HG03558 (cell line): ENCODE measurements around the gene SEMA6C.
"Not testable (repeated sequence)": the region's sequence is repeated elsewhere in the genome, so short reads cannot be mapped to it uniquely, and the experiment has no call there.

Source experiments
- ATAC-seq: cut with Tn5 transposase; IDR thresholded peaks from one replicate; pipeline ENCODE4 v1.9.1; 2021; ENCODE audit warnings: moderate number of reproducible peaks; ENCODE audit not compliant: unreplicated experiment; ENCODE audit errors: extremely low read depth

The SEMA6C gene

DNA sequence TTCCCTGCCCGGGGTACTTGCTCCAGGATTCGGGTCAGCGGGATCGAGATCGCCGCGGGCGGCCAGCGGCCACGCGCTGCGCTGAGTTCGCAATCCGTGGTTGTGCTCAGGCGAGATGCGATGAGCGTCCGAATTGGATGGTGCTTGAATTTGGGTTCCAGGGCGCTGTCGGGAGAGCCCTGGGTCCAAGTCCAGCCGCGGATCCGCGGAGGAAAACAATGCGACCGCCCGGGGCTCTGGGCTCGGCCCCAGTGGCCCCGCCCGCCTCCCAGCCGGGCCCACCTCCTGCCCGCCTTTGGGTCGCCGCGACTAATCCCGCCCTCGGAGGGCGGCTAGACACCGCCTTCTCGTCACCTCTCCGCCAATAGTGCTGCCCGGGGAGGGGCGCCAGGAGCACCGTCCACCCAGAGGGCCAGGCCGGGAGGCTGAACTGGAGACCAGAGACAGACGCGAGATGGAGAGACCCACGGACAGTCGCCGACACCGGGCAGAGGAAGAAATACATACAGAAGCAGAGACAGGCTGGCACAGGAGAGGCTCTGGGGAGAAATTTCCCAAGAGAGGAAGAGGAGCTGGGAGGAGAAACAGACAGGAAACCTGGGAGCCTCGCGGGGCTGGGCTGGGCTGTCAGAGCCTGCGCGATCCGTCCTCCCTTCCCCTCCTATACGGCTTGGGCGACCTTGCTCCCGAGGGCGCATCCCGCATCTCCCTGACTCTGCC, at the start of gene SEMA6C:
Gene SEMA6C (minus strand): TSS at position 220 of the 720 bp plus-strand sequence. CDS start 4,010 bp downstream, outside the sequence.
- peak; percentile 85 for ATAC-seq

DNA sequence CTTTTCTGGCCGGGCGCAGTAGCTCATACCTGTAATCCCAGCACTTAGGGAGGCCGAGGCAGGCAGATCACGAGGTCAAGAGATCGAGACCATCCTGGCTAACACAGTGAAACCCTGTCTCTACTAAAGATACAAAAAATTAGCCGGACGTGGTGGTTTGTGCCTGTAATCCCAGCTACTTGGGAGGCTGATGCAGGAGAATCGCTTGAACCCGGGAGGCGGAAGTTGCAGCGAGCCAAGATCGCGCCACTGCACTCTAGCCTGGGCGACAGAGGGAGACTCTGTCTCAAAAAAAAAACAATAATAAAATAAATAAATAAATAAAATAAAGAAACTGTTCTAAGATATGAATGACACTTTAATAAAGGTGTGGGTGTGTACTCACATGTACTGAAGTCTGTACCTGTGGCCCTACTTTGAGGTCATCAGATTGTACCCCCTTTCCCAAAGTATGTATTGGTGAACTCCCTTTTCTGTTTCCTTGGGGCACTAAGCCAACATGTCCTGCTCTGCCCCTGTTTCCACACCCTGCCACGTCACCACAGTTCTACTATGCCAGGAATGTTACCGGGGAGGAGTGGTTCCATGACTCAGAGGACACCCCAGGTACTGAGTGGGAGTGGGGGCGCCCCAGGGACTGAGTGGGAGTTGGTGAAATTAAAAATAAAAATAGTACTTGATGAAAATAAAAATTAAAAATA, 48.6 kb upstream of the SEMA6C start:
- ATAC-seq: not testable (repeated sequence)

DNA sequence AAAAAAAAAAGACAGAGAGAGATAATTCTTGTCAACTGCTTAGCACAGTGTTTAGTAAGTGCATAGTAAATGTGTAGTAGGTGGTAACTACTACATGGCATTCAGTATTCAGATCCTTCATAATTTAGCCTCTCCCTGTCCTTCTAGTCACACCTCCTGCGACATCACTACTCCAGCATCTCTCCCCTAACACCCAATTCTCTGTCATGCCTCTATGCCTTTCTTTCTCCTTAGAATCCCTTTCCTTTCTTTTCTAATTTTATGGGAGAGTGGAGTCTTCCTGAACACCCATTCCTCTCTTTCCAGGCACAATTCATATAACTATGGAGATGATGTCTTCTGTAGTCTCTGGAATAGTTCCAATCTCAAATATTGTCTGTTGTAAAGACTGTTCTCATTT, 47.4 kb upstream of the SEMA6C start:
- ATAC-seq: no peak

GRCh38 chr1:151193304-151193703, 46.9 kb upstream of the SEMA6C start:
- ATAC-seq: no peak

DNA sequence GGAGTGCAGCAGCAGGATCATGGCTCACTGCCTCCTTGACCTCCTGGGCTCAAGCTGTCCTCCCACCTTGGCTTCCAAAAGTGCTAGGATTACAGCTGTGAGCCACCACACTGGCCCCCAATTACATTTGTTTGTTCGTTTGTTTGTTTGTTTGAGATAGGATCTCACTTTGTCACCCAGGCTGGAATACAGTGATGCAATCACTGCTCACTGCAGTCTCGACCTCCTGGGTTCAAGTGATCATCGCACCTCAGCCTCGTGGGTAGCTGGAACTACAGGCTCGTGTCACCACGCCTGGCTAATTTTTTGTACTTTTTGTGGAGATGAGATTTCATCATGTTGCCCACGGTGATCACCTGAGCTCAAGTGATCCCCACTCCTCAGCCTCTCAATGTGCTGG, 45.6 kb upstream of the SEMA6C start:
- no peak for ATAC-seq

GRCh38 chr1:151189637-151190445, 43.4 kb upstream of the SEMA6C start, which contains the start of gene VPS72:
Gene VPS72 (minus strand): TSS chr1:151190197. CDS start chr1:151190121, 76 bp downstream.
- no peak for ATAC-seq

- not testable (repeated sequence) for ATAC-seq
Measured at GRCh38 chr1:151188667-151189066, 42.2 kb upstream of the SEMA6C start.

GRCh38 chr1:151187205-151187604, 40.8 kb upstream of the SEMA6C start:
- ATAC-seq: no peak

DNA sequence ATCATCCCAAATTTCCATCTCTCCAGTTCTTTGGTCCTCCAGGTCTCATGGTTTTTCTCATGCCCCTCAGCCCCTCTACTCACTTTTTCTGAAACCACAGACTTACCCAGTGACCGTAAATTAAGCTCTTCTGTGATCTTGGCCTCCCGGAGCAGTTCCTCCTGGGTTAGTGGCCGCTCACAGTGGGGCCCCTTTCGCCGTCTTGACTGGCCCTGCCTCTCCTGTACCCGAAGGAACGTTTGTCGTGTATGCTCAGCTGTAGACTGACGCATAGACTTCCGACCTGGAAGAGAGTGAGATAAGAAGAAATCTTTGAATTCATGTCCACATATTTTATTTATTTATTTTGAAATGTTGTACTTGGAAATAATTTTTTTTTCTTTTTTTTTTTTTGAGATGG, 37.8 kb upstream of the SEMA6C start:
- no peak for ATAC-seq

DNA sequence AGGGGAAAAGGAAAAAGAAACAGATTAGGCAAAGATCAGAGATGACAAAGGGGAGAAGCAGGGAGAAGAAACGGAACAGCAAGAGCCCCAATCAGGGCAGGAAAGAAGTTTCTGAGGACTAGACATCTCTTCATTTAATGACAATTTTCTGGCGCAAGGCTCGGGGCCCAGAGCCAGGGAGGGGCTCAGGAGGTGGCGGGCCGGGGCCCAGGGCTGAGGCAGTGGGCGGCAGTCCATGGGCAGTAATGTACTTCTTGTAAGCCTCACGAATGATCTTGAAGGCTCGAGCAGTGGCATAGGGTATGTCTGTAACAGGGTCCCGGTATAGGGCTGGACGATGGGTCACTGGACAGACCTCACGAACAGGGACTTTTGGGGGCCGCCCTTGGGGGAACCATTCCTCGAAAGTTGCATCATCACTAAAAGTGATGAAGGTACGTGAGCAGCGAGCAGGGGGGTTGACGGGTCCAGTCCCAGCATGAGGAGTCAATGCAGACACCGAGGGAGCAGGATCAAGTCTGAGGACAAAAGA, 30.1 kb upstream of the SEMA6C start:
- ATAC-seq: no peak

- no peak for ATAC-seq
Measured at GRCh38 chr1:151175863-151176262, 29.4 kb upstream of the SEMA6C start, which contains the start of gene TMOD4. Gene TMOD4 (minus strand): TSS chr1:151175981. CDS start chr1:151174875, 1,106 bp downstream.

DNA sequence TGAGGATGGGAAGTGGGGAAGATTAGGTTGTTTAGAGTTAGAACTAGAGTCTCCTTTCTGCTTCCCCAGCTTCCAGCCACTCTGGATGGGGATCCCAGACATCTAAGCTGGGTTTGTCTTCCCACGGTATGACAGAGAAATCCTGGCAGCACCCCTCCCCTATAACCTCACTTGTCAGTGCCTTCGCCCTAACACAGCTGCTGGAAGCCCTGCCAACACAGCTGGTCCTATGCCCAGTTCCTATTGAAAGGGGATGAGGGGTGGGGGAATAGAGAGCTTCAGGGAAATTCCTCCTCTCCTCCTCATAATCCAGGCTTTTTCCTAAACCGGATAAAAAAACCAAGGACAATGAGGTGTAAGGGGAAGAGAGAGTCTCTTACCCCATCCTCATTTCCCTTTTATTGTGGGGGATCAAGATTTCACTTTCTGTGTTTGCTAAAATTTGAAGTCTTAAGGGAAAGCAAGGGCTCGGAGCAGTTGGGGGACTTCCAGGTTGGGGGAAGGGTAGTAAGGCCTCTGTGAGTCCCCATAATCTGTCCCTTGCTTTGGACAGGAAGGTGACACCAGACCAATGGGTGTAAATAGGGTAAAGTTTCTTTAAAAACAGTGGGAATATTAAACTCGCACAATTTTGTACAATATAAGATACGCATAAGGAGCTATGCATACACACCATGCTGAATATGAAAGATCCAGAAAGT, 28.8 kb upstream of the SEMA6C start:
- ATAC-seq: no peak

- no peak for ATAC-seq
Measured at GRCh38 chr1:151171190-151171589, 24.8 kb upstream of the SEMA6C start.

- ATAC-seq: no peak
Measured at GRCh38 chr1:151167116-151167515, 20.7 kb upstream of the SEMA6C start.

- ATAC-seq: no peak
Measured at GRCh38 chr1:151166505-151166956, 20.1 kb upstream of the SEMA6C start.

- peak; percentile 66 for ATAC-seq
Measured at GRCh38 chr1:151165738-151166504, 19.5 kb upstream of the SEMA6C start, which contains the start of the genes LYSMD1 and SCNM1. Gene LYSMD1 (minus strand): TSS chr1:151165902. CDS start chr1:151165258, 644 bp downstream. Gene SCNM1 (plus strand): TSS chr1:151166144. CDS start chr1:151166153, 9 bp downstream.

DNA sequence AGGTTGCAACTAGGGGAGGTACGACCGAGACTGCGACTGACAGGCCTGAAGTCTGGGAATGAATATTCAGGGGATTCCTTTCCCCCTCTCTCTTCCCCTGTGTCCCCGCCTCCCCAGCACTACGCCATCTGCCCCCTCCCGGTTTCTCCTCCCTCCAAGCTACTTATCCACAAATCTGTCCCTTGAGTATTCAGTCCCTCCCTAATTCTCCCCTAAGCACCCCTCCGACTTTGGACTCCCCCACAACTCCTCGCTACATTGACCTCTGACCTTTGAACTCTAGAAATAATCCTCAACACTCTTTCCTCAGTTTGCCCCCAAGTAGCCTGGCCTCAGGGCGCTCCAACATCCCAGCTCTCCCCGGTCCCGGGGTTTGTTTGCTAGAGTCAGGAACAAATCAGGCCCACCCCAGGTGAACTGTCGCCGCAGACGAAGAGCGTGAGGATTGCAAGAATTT, 18.9 kb upstream of the SEMA6C start:
- no peak for ATAC-seq

GRCh38 chr1:151164732-151165280, 18.4 kb upstream of the SEMA6C start:
- ATAC-seq: no peak
